Glomerular endothelial cell (primary cell): ENCODE data around the gene CDH13. TPM values are rescaled to one million over a fixed set of nuclear protein-coding genes. Genes with fewer than 3 reads are reported as not detected.

Experiments used
- DNase-seq: peaks from one replicate; pipeline ENCODE4 v3.0.0-alpha.2; 2011; ENCODE audit warnings: low read depth, low spot score; ENCODE audit errors: extremely low read depth
- total RNA-seq: library from RNA; depleted of rRNA; stranded (reverse); fragments of >200 nt; gene quantifications from 2 replicates; pipeline ENCODE4 v1.2.3, GENCODE V29; 2015

CDH13 gene
- total RNA-seq, 1 donor from 2014 or later = 111 TPM

GRCh38 chr16:83441517-83441916 lies 814.7 kb downstream of the CDH13 start:
- DNase-seq = no peak

GRCh38 chr16:83443972-83444371 lies 817.2 kb downstream of the CDH13 start:
- DNase-seq = no peak

GRCh38 chr16:83447560-83447959 lies 820.8 kb downstream of the CDH13 start:
- no peak for DNase-seq

- no peak for DNase-seq
Observed at GRCh38 chr16:83449861-83450260, 823.1 kb downstream of the CDH13 start.

GRCh38 chr16:83453977-83454376 lies 827.2 kb downstream of the CDH13 start:
- DNase-seq = no peak

GRCh38 chr16:83455716-83456115 lies 828.9 kb downstream of the CDH13 start:
- no peak for DNase-seq

- DNase-seq = no peak
Observed at GRCh38 chr16:83456934-83457333, 830.2 kb downstream of the CDH13 start.

GRCh38 chr16:83458612-83459011 lies 831.8 kb downstream of the CDH13 start:
- no peak for DNase-seq

GRCh38 chr16:83464991-83465390 lies 838.2 kb downstream of the CDH13 start:
- no peak for DNase-seq

- no peak for DNase-seq
Observed at GRCh38 chr16:83470416-83470815, 843.6 kb downstream of the CDH13 start.

- no peak for DNase-seq
Observed at GRCh38 chr16:83472776-83473501, 846.2 kb downstream of the CDH13 start.

GRCh38 chr16:83473926-83474650 lies 847.3 kb downstream of the CDH13 start:
- no peak for DNase-seq

- no peak for DNase-seq
Observed at GRCh38 chr16:83475108-83475507, 848.3 kb downstream of the CDH13 start.

- DNase-seq = no peak
Observed at GRCh38 chr16:83481589-83481988, 854.8 kb downstream of the CDH13 start.

GRCh38 chr16:83482545-83483162 lies 855.9 kb downstream of the CDH13 start:
- DNase-seq = no peak

- no peak for DNase-seq
Observed at GRCh38 chr16:83490073-83490472, 863.3 kb downstream of the CDH13 start.

- DNase-seq = no peak
Observed at GRCh38 chr16:83494459-83494858, 867.7 kb downstream of the CDH13 start.

GRCh38 chr16:83501481-83501880 lies 874.7 kb downstream of the CDH13 start:
- no peak for DNase-seq

- DNase-seq = no peak
Observed at GRCh38 chr16:83508295-83508694, 881.5 kb downstream of the CDH13 start.

GRCh38 chr16:83509316-83509715 lies 882.5 kb downstream of the CDH13 start:
- no peak for DNase-seq

- no peak for DNase-seq
Observed at GRCh38 chr16:83510906-83511305, 884.1 kb downstream of the CDH13 start.
